GM23338 (cell line): ENCODE measurements around the gene KLHDC8B. TPM values are rescaled to one million over a fixed set of nuclear protein-coding genes. Genes with fewer than 3 reads are reported as not detected.

Source experiments
- CREB1 ChIP-seq: fragments of 250-450 bp; sonication (Bioruptor Pico); IDR thresholded peaks from 2 replicates; pipeline ENCODE4 v1.5.0; 2020; ENCODE audit warnings: low read depth, mild to moderate bottlenecking, moderate library complexity
- CTCF ChIP-seq, 2 experiments: fragments of 200-600 bp in 1 of 2; sonication (generic) in 1 of 2; conservative IDR thresholded peaks; 2 replicates each; pipeline versions ENCODE4 v1.5.1 to v1.6.1; 2016 to 2017; ENCODE audit warnings: antibody characterized with exemption in 2 of 2, low read depth in 2 of 2, mild to moderate bottlenecking in 2 of 2, moderate library complexity in 1 of 2
- ETS1 ChIP-seq: IDR thresholded peaks from 2 replicates; pipeline ENCODE4 v1.6.1; 2016; ENCODE audit warnings: antibody characterized with exemption
- EZH2 ChIP-seq: fragments of 200-600 bp; sonication (generic); IDR thresholded peaks from one replicate; pipeline ENCODE4 v1.8.0; 2017; ENCODE audit warnings: antibody characterized with exemption, mild to moderate bottlenecking, low read depth; ENCODE audit not compliant: unreplicated experiment
- EZH2phosphoT487 ChIP-seq: fragments of 200-600 bp; sonication (generic); IDR thresholded peaks from one replicate; pipeline ENCODE4 v1.8.1; 2018; ENCODE audit warnings: antibody characterized with exemption; ENCODE audit not compliant: unreplicated experiment
- JUNB ChIP-seq: IDR thresholded peaks from one replicate; pipeline ENCODE4 v1.6.1; 2016; ENCODE audit warnings: antibody characterized with exemption; ENCODE audit not compliant: unreplicated experiment
- NANOG ChIP-seq: IDR thresholded peaks from 2 replicates; pipeline ENCODE4 v1.6.1; 2016; ENCODE audit warnings: antibody characterized with exemption, borderline replicate concordance
- POLR2AphosphoS5 ChIP-seq: IDR thresholded peaks from 2 replicates; pipeline ENCODE4 v1.6.1; 2016; ENCODE audit warnings: antibody characterized with exemption, low read depth
- REST ChIP-seq: IDR thresholded peaks from one replicate; pipeline ENCODE4 v1.6.1; 2018; ENCODE audit warnings: antibody characterized with exemption; ENCODE audit not compliant: unreplicated experiment
- STAT1 ChIP-seq: IDR thresholded peaks from one replicate; pipeline ENCODE4 v1.6.1; 2016; ENCODE audit warnings: antibody characterized with exemption; ENCODE audit not compliant: unreplicated experiment
- ZNF114 ChIP-seq: fragments of 250-450 bp; sonication (Bioruptor Pico); IDR thresholded peaks from 2 replicates; pipeline ENCODE4 v1.5.0; 2020; ENCODE audit warnings: mild to moderate bottlenecking, moderate library complexity
- ZNF331 ChIP-seq: fragments of 250-450 bp; sonication (Bioruptor Pico); IDR thresholded peaks from 2 replicates; pipeline ENCODE4 v1.5.0; 2020; ENCODE audit warnings: low read depth, mild to moderate bottlenecking, moderate library complexity
- polyA plus RNA-seq: library from polyadenylated mRNA; unstranded; fragments of >200 nt; fragmentation: Nextera tagmentation; extraction: Ambion mirVana; gene quantifications from 2 replicates; pipeline ENCODE4 v1.2.1, GENCODE V29; 2016
- total RNA-seq: library from RNA; depleted of rRNA; stranded (reverse); fragments of >200 nt; shearing (Covaris generic); gene quantifications from 2 replicates; pipeline ENCODE4 v1.2.3, GENCODE V29; 2014

KLHDC8B gene
- total and polyA plus RNA-seq, 2 experiments from 2014 or later, result 4.7 to 11.1 TPM

GRCh38 chr3:49161808-49162530 is 9.4 kb upstream of the KLHDC8B start (continued):
- TF ChIP-seq EZH2 (no peak), STAT1 (no peak), REST (no peak), NANOG (no peak), CTCF (conservative IDR thresholded peaks at IDR 0.05; ENCODE audit: low read depth in 2 of 2) (no peak), JUNB (no peak), ETS1 (no peak), POLR2AphosphoS5 (no peak), ZNF331 (CRISPR knock-in tag) (no peak), EZH2phosphoT487 (no peak), ZNF114 (CRISPR knock-in tag) (no peak), CREB1 (CRISPR knock-in tag) (no peak)
